NT2/D1 (cell line): ENCODE results near the gene MOV10.

Source experiments
- DNase-seq: peaks from one replicate; pipeline ENCODE4 v3.0.0-alpha.2; 2011; ENCODE audit warnings: low read depth, low spot score
- H3K27me3 ChIP-seq: 2 replicates; pipeline ENCODE4 v1.6.0; 2011; ENCODE audit warnings: mild to moderate bottlenecking; ENCODE audit not compliant: insufficient read length, insufficient read depth
- H3K36me3 ChIP-seq: 2 replicates; pipeline ENCODE4 v1.6.1; 2011; ENCODE audit warnings: mild to moderate bottlenecking, low read length, mixed read lengths; ENCODE audit not compliant: insufficient read depth, insufficient read length
- H3K4me1 ChIP-seq: 2 replicates; pipeline ENCODE4 v1.5.1; 2011; ENCODE audit not compliant: insufficient read depth, insufficient read length
- H3K4me3 ChIP-seq: 2 replicates; pipeline ENCODE4 v1.5.1; 2011; ENCODE audit warnings: low read depth; ENCODE audit not compliant: insufficient read length
- H3K9ac ChIP-seq: 2 replicates; pipeline ENCODE4 v1.6.0; 2011; ENCODE audit warnings: low read depth; ENCODE audit not compliant: insufficient read length
- H3K9me3 ChIP-seq: 2 replicates; pipeline ENCODE4 v1.5.1; 2011; ENCODE audit warnings: mild to moderate bottlenecking, low read length; ENCODE audit not compliant: insufficient read depth
- SUZ12 ChIP-seq: IDR thresholded peaks from 2 replicates; pipeline ENCODE4 v1.6.1; 2011; ENCODE audit not compliant: insufficient read length, insufficient read depth; ENCODE audit errors: extremely low read depth
- YY1 ChIP-seq: IDR thresholded peaks from 2 replicates; pipeline ENCODE4 v1.6.1; 2011; ENCODE audit not compliant: insufficient read length, insufficient read depth
- ZNF274 ChIP-seq: IDR thresholded peaks from 2 replicates; pipeline ENCODE4 v1.6.1; 2011; ENCODE audit warnings: mild to moderate bottlenecking, low read depth, low read length

MOV10 gene

GRCh38 chr1:112704934-112705627, 30.6 kb downstream of the MOV10 start:
- Histone ChIP-seq H3K9ac (peak overlapping the region; percentile 90), H3K36me3 (peaks cover 53% of the 10 kb centered on the region), H3K4me1 (peaks cover 31% of the 10 kb centered on the region), H3K9me3 (no peaks in the 10 kb centered on the region), H3K27me3 (peaks cover 23% of the 10 kb centered on the region), H3K4me3 (peak overlapping the region; percentile 82)
- DNase-seq, result peak; percentile 97
- no peak for TF ChIP-seq SUZ12
- no peak for TF ChIP-seq ZNF274
- no peak for TF ChIP-seq YY1

- Histone ChIP-seq H3K9me3 (no peaks in the 10 kb centered on the region), H3K36me3 (peaks cover 45% of the 10 kb centered on the region), H3K27me3 (peaks cover 23% of the 10 kb centered on the region), H3K4me3 (peak within 1 kb of the TSS; percentile 82), H3K4me1 (peaks cover 21% of the 10 kb centered on the region), H3K9ac (peak within 1 kb of the TSS; percentile 90)
- DNase-seq, result no peak
- TF ChIP-seq SUZ12 (no peak), ZNF274 (no peak), YY1 (no peak)
These were observed 32.2 kb downstream of the MOV10 start, which contains the start of gene RHOC for GRCh38 chr1:112706505-112707220. Gene RHOC, minus strand, starts transcription at chr1:112707127. Its CDS starts 3,328 bp downstream, at chr1:112703799.

- H3K4me1 ChIP-seq, result peaks cover 17% of the 10 kb centered on the region
- H3K9ac ChIP-seq, result peak overlapping the region; percentile 74
These were observed 33.0 kb downstream of the MOV10 start for GRCh38 chr1:112707221-112708001.

GRCh38 chr1:112708002-112708448, 33.6 kb downstream of the MOV10 start:
- Histone ChIP-seq H3K4me1 (peaks cover 11% of the 10 kb centered on the region), H3K4me3 (no peak overlapping the region), H3K36me3 (peaks cover 32% of the 10 kb centered on the region), H3K9me3 (no peaks in the 10 kb centered on the region), H3K27me3 (peaks cover 24% of the 10 kb centered on the region), H3K9ac (peak overlapping the region; percentile 74)
- no peak for DNase-seq
- TF ChIP-seq ZNF274, result no peak

More at GRCh38 chr1:112707221-112708001, 33.0 kb downstream of the MOV10 start:
- Histone ChIP-seq H3K36me3 (peaks cover 38% of the 10 kb centered on the region), H3K27me3 (peaks cover 23% of the 10 kb centered on the region), H3K9me3 (no peaks in the 10 kb centered on the region), H3K4me3 (peak overlapping the region; percentile 82)
- peak; percentile 89 for DNase-seq
- TF ChIP-seq YY1 (no peak), ZNF274 (no peak), SUZ12 (no peak)

GRCh38 chr1:112708489-112708888, 34.0 kb downstream of the MOV10 start:
- Histone ChIP-seq H3K27me3 (peaks cover 29% of the 10 kb centered on the region), H3K9me3 (no peaks in the 10 kb centered on the region), H3K36me3 (peaks cover 27% of the 10 kb centered on the region), H3K4me3 (no peak overlapping the region), H3K9ac (no peak overlapping the region), H3K4me1 (peaks cover 14% of the 10 kb centered on the region)
- no peak for TF ChIP-seq SUZ12
- no peak for TF ChIP-seq YY1
- TF ChIP-seq ZNF274, result no peak
- DNase-seq, result no peak

GRCh38 chr1:112710159-112710558, 35.7 kb downstream of the MOV10 start:
- Histone ChIP-seq H3K9ac (no peak overlapping the region), H3K4me1 (peaks cover 10% of the 10 kb centered on the region), H3K36me3 (peaks cover 15% of the 10 kb centered on the region), H3K4me3 (no peak overlapping the region), H3K27me3 (peaks cover 36% of the 10 kb centered on the region), H3K9me3 (no peaks in the 10 kb centered on the region)
- TF ChIP-seq ZNF274, result no peak
- no peak for TF ChIP-seq YY1
- no peak for TF ChIP-seq SUZ12
- no peak for DNase-seq

- TF ChIP-seq YY1 (no peak), ZNF274 (no peak), SUZ12 (no peak)
These were observed 36.1 kb downstream of the MOV10 start for GRCh38 chr1:112710586-112710985.

More at GRCh38 chr1:112710586-112710985, 36.1 kb downstream of the MOV10 start:
- DNase-seq, result no peak
- Histone ChIP-seq H3K4me1 (peaks cover 12% of the 10 kb centered on the region), H3K9me3 (no peaks in the 10 kb centered on the region), H3K27me3 (peaks cover 38% of the 10 kb centered on the region), H3K36me3 (peaks cover 15% of the 10 kb centered on the region), H3K9ac (no peak overlapping the region), H3K4me3 (no peak overlapping the region)
